Endothelial cell (in vitro differentiated cells): Measurements from ENCODE around the gene TBL1XR1. TPM values are rescaled to one million over a fixed set of nuclear protein-coding genes. Genes with fewer than 3 reads are reported as not detected.

Experiments used
- DNase-seq: peaks from one replicate; pipeline ENCODE4 v3.0.0; 2021; ENCODE audit warnings: low spot score
- H3K27ac Mint-ChIP-seq: one replicate; pipeline ENCODE4 v1.8.0; 2021; ENCODE audit warnings: mixed read lengths, inconsistent platforms; ENCODE audit not compliant: unreplicated experiment
- H3K27me3 Mint-ChIP-seq: one replicate; pipeline ENCODE4 v1.8.0; 2021; ENCODE audit warnings: mild to moderate bottlenecking, moderate library complexity, mixed read lengths, inconsistent platforms; ENCODE audit not compliant: unreplicated experiment
- H3K36me3 Mint-ChIP-seq: one replicate; pipeline ENCODE4 v1.8.0; 2021; ENCODE audit warnings: mild to moderate bottlenecking, low read depth, mixed read lengths, inconsistent platforms; ENCODE audit not compliant: unreplicated experiment
- H3K4me1 Mint-ChIP-seq: one replicate; pipeline ENCODE4 v1.8.0; 2021; ENCODE audit warnings: mild to moderate bottlenecking, mixed read lengths, inconsistent platforms; ENCODE audit not compliant: unreplicated experiment
- H3K4me3 Mint-ChIP-seq: one replicate; pipeline ENCODE4 v1.8.0; 2021; ENCODE audit warnings: mild to moderate bottlenecking, mixed read lengths, inconsistent platforms; ENCODE audit not compliant: unreplicated experiment
- H3K9me3 Mint-ChIP-seq: one replicate; pipeline ENCODE4 v1.8.0; 2021; ENCODE audit warnings: mixed read lengths, inconsistent platforms; ENCODE audit not compliant: unreplicated experiment
- CTCF ChIP-seq: fragments of 200-600 bp; sonication (generic); IDR thresholded peaks from one replicate; pipeline ENCODE4 v1.5.0; 2021; ENCODE audit warnings: antibody characterized with exemption; ENCODE audit not compliant: unreplicated experiment
- total RNA-seq: library from RNA; stranded (reverse); fragmentation: NEBNext Ultra II Directional; extraction: Animal tissue kit (Norgen Biotek cat#: 25700); gene quantifications from one replicate; pipeline ENCODE4 v1.2.1, GENCODE V29; 2021; ENCODE audit not compliant: unreplicated experiment

TBL1XR1 gene
- total RNA-seq, 1 donor from 2014 or later: 156 TPM

- H3K4me1 Mint-ChIP-seq: no peaks in the 10 kb centered on the region
- H3K4me3 Mint-ChIP-seq: no peak overlapping the region
- no peaks in the 10 kb centered on the region for H3K9me3 Mint-ChIP-seq
- no peak for DNase-seq
- no peak overlapping the region for H3K27ac Mint-ChIP-seq
- peaks cover 5% of the 10 kb centered on the region for H3K27me3 Mint-ChIP-seq
- no peak for TF ChIP-seq CTCF
- no peaks in the 10 kb centered on the region for H3K36me3 Mint-ChIP-seq
These were observed 16.7 kb upstream of the TBL1XR1 start for GRCh38 chr3:177213801-177214535.

DNA sequence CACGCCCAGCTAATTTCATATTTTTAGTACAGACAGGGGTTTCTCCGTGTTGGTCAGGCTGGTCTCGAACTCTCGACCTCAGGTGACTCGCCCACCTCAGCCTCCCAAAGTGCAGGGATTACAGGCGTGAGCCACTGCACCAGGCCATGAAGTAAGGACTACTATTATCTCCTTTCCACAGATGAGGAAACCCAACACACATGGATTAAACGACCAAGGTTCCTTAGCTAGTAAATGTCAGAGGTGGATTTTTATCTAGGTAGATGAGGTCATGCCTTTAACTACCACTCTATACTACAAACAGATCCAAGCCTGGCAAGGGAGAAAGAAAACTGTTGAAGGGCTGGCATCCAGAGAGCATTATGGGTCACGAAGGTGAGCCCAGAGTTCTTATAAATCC is 15.5 kb upstream of the TBL1XR1 start:
- no peaks in the 10 kb centered on the region for H3K9me3 Mint-ChIP-seq
- no peaks in the 10 kb centered on the region for H3K4me1 Mint-ChIP-seq
- no peaks in the 10 kb centered on the region for H3K36me3 Mint-ChIP-seq
- TF ChIP-seq CTCF: no peak
- no peak overlapping the region for H3K4me3 Mint-ChIP-seq
- H3K27ac Mint-ChIP-seq: no peak overlapping the region
- DNase-seq: no peak
- H3K27me3 Mint-ChIP-seq: peaks cover 5% of the 10 kb centered on the region

GRCh38 chr3:177212278-177212610 is 15.0 kb upstream of the TBL1XR1 start:
- Mint-ChIP-seq H3K27ac (no peak overlapping the region), H3K4me3 (no peak overlapping the region), H3K9me3 (no peaks in the 10 kb centered on the region), H3K36me3 (no peaks in the 10 kb centered on the region), H3K4me1 (no peaks in the 10 kb centered on the region), H3K27me3 (peaks cover 5% of the 10 kb centered on the region)
- no peak for DNase-seq
- TF ChIP-seq CTCF: no peak

GRCh38 chr3:177211503-177212277 is 14.4 kb upstream of the TBL1XR1 start:
- H3K9me3 Mint-ChIP-seq: no peaks in the 10 kb centered on the region
- DNase-seq: no peak
- TF ChIP-seq CTCF: no peak
- no peaks in the 10 kb centered on the region for H3K4me1 Mint-ChIP-seq
- H3K27ac Mint-ChIP-seq: no peak overlapping the region
- peaks cover 5% of the 10 kb centered on the region for H3K27me3 Mint-ChIP-seq
- no peaks in the 10 kb centered on the region for H3K36me3 Mint-ChIP-seq
- H3K4me3 Mint-ChIP-seq: no peak overlapping the region

GRCh38 chr3:177210744-177211502 is 13.6 kb upstream of the TBL1XR1 start:
- no peak for DNase-seq
- H3K9me3 Mint-ChIP-seq: no peaks in the 10 kb centered on the region
- no peaks in the 10 kb centered on the region for H3K4me1 Mint-ChIP-seq
- no peak overlapping the region for H3K4me3 Mint-ChIP-seq
- no peaks in the 10 kb centered on the region for H3K36me3 Mint-ChIP-seq
- H3K27me3 Mint-ChIP-seq: peaks cover 5% of the 10 kb centered on the region
- H3K27ac Mint-ChIP-seq: no peak overlapping the region
- TF ChIP-seq CTCF: no peak
